Measurements from ENCODE around the gene SERPINB10.

SERPINB10 gene

DNA sequence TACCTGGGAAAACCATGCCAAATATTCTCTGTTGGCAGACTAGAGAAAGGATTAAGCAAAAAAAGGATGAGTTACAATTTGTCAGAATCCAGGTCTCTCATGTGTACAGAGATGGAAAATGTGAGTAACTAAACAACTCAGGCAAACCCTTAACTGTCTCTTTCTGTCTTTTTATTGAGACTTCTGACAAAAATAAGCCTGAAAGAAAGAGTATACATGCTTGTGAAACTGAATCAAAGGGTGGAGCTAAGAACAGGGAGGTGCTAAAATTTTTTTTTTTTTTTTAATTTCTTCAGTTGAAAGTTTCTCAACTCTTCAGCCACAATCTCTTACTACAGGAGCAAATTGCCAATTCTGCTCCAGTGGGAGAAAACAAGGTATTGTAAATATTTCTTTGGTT is at the start of gene SERPINB10:
Gene SERPINB10 (plus strand): TSS at position 295 of the 400 bp plus-strand sequence. CDS start 7,553 bp downstream, outside the sequence.
- no peak for DNase-seq (ENCODE audit: low read depth in 2 of 3, low spot score in 1 of 3)

- no peak for DNase-seq (ENCODE audit: low read depth in 2 of 3, low spot score in 1 of 3)
Observed at GRCh38 chr18:63858456-63858855, 49.3 kb upstream of the SERPINB10 start.

DNA sequence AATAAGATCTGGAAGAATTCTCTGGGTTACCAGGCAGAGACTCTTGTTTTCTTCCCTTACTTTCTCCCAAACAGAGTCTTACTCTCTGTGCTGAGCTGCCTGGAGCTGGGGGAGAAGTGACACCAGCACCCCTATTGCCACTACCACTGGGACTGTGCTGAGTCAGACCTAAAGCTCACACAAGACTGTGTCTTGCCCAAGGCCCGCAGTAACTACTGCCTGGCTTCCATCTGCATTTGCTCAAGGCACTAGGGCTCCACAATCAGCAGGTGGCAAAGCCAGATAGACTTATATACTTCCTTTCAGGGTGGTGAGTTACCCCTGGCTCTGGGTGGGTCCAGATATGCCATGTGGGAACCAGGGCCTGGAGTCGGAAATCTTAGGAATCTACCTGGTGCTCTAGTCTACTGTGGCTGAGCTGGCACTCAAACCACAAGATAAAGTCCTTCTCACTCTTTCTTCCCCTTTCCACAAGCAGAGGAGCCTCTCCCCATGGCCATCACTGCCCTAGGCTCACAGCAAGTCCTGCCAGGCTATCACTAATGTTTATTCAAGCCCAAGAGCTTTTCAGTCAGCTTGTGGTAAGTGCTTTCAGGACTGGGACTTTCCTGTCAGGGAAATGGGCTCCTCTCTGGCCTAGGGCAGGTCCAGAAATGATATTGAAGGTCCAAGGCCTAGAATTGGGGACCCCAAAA is 47.8 kb upstream of the SERPINB10 start:
- DNase-seq (ENCODE audit: low read depth in 2 of 3, low spot score in 1 of 3) = no peak

DNA sequence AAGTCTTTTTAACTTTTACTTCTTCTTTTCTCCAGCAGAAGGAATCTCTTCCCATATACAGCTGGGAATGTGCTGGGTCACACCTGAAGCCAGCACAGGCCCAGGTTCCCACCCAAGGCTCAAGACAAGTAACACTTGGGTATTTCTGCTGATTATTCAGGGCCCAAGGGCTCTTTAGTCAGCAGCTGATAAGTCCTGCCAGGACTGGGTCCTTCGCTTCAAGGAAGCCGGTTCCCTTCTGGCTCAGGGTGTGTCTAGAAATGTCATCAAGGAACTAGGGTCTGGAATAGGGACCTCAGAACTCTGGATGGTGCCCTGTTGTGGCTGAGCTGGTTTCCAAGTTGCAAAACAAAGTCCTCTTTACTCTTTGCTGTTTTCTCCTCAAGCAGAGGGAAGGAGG is 47.2 kb upstream of the SERPINB10 start:
- DNase-seq (ENCODE audit: low read depth in 2 of 3, low spot score in 1 of 3) = no peak

DNA sequence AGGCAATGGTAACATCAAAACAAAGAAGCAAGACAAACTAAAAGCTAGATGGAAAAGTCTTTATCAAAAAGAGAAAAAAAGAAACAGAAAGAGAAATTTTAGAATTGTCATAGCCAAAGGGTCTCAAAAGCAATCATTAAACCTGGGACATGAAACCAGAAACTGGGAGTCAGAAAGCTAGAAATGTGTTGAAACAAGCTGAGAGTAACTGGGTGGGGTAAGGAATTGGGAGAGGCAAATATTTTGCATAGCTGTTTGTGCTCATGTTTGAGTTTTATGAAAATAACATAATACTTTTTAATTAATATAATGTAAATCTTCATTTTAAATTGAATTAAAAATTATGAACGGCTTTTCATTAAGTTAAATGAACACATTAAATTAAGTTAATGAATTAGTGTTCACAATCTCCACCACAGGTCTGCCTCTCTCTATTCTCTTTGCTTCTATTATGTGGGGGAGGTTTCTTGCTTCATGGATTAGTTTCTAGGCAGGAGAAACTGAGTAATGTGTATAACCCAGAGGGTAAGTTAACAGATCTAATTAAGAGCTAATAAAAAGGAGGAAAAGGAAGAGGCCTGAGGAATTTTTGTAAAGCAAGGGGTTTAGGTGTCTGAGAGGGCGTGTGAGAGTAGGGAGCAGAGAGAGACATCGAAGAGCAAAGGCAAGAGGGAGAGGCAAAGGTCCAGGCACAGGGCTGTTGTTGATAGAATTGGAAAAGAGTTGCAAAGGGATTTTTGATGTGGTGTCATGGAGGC is 40.2 kb upstream of the SERPINB10 start:
- no peak for DNase-seq (ENCODE audit: low read depth in 2 of 3, low spot score in 1 of 3)

DNA sequence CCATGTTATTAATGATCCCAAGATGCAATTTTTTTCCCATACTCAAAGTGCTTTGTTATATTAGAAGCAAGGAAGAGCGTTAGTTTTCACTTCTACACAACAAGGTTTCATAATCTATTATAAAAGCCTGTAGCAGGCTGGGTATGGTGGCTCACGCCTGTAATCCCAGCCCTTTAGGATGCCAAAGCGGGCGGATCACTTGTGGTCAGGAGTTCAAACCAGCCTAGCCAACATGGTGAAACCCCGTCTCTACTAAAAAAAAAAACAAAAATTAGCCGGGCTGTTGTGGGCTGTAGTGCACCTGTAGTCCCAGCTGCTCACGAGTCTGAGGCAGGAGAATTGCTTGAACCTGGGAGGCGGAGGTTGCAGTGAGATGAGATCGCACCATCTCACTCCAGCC is 39.2 kb upstream of the SERPINB10 start:
- DNase-seq (ENCODE audit: low read depth in 2 of 3, low spot score in 1 of 3) = no peak

GRCh38 chr18:63869374-63869773 is 38.4 kb upstream of the SERPINB10 start:
- DNase-seq (ENCODE audit: low read depth in 2 of 3, low spot score in 1 of 3) = no peak

GRCh38 chr18:63869851-63870250 is 37.9 kb upstream of the SERPINB10 start:
- no peak for DNase-seq (ENCODE audit: low read depth in 2 of 3, low spot score in 1 of 3)

DNA sequence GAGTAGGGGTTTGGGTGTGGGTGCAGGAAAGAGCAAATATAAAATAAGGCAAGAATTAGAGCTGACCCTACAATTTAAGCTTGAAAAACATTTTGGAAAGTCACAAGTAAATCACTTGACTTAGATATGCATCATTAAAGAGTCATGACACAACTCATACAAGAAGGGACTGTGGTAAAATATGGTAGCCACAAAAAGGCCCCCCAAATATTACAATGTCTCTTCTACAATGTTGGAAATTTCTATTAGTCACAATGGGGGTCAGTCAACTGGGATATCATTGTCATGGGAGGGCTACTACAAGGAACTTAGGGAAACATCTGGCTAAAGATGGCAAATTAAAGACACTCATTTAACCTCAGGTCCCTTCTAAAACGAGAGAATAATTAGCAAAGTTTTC is 35.9 kb upstream of the SERPINB10 start:
- DNase-seq (ENCODE audit: low read depth in 2 of 3, low spot score in 1 of 3) = no peak

DNA sequence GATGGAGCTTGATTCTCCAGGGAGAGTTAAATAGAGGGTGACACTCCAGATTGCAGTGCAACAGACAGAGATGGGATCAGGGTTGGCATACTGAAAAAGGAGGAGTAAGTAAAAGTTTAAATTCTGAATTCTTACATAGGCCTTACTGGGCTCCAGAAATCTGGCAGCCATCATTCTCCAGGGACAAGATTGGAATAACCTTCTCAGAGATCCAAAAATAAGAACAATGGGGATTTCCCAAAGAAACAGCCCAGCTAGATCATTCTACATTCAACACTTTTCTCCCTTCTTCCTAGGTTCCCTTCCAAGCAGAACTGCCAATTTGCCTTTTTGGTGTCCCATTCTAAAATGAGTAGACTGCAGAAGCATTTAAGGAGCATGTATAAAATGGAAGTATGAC is 35.2 kb upstream of the SERPINB10 start:
- no peak for DNase-seq (ENCODE audit: low read depth in 2 of 3, low spot score in 1 of 3)

- DNase-seq (ENCODE audit: low read depth in 2 of 3, low spot score in 1 of 3) = no peak
Observed at GRCh38 chr18:63878343-63878742, 29.4 kb upstream of the SERPINB10 start.

- no peak for DNase-seq (ENCODE audit: low read depth in 2 of 3, low spot score in 1 of 3)
Observed at GRCh38 chr18:63878925-63879324, 28.8 kb upstream of the SERPINB10 start.

GRCh38 chr18:63879709-63880108 is 28.0 kb upstream of the SERPINB10 start:
- DNase-seq (ENCODE audit: low read depth in 2 of 3, low spot score in 1 of 3) = no peak

DNA sequence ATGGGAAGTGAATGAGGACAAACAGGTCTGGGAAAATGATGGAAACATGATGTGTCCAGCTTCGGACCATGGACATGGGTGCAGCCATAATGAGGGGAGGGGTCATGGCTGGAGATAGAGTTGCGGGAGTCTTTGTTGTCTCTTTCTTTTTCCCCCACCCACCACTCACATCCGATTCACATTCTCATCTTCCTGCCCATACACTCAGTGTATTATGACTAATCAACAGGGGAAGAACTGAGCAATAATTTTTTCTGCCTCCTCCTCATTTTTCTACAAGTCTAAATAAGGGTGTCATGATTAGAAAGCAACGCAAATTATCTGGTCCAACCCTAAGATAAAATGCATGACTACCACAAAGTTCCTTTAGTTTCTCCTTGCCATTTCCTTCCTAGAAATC is 25.9 kb upstream of the SERPINB10 start:
- no peak for DNase-seq (ENCODE audit: low read depth in 2 of 3, low spot score in 1 of 3)

DNA sequence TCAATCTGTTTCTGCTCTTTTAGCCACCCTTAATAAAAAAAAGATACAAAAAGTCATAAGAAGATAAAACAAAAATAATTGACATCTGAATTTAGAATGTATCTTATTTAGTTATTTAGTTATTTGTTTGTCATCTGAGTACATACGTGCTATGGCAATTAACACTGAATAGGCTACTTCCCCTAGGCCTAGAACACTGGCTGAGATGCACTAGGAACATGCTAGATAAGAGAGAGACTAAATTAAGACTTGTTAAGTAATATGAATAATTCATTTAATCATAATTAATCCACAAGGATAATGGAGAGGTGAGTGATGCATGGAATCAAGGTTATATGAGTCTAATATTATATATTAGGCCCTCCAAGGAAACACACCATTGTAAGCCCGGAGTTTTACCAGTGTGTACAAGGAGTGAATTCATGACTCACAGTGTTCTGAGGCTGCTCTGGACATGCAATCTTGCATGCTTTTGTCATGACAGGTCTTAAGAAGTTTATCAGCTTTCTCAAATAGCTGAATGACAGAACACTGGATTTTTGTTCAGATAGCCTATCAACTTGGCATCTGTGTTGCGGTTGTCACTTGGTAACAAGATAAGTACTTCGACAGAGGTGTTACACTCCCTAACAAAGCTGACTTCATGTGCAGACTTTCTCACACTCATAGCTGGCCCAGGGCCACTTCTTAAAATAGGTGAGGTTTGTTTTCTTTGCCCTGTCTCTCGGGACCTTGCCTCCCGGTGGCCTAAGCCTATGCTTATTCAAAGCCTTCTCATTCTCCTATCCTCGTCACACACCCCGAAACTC is 25.2 kb upstream of the SERPINB10 start:
- no peak for DNase-seq (ENCODE audit: low read depth in 2 of 3, low spot score in 1 of 3)

GRCh38 chr18:63883617-63884016 is 24.1 kb upstream of the SERPINB10 start:
- no peak for DNase-seq (ENCODE audit: low read depth in 2 of 3, low spot score in 1 of 3)

DNA sequence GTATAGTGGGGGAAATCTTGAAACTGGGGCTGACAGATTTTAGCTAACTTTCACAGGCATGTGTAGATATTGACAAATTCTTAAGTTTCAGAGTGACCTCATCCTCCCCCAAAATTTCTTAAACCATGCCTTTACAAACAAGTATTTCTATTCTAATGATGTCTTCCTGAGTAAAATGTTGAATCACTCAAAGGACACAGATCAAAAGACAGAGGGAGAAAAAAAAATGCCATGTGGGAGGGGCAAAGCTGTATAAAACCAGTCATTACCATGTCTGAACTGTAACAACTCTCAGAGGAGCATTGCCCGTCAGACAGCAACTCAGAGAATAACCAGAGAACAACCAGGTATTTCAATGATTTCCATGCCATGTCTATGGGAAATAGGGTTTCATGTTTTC is 20.3 kb upstream of the SERPINB10 start, which contains the start of gene SERPINB2:
Gene SERPINB2 (plus strand): TSS at position 282 of the 400 bp plus-strand sequence. CDS start 3,740 bp downstream, outside the sequence.
- no peak for DNase-seq (ENCODE audit: low read depth in 2 of 3, low spot score in 1 of 3)

DNA sequence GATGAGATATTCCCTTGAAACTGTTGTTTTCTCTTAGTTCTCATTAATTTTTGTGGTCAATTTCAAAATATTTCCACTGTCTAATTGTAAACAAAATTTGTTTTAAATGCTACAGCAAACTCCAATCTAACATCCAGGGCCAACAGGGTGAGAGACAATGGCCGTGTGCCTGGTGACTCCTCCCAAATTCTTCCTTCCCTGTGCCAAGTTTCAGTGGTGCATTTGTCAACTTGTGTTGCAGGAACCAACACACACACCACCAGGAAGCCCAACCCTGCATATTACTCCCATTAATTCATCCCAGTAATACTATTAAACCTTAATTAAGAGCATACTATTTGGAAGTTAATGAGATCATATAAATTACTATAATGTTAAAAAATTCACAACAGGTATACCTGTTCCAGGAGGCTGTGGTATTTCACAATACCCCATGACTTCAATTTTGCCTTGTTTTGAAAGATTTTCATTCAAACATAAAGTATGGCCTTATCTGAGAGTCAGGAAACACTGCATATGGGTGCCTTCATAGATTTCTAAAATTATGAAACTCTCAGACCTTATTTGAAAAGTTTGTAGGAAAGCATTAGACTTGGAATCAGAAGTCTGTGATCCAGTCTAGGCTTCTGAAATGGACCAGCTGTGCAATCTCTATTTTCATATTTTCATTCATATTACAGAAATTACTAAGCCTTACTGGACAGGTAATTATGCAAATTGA is 19.1 kb upstream of the SERPINB10 start:
- no peak for DNase-seq (ENCODE audit: low read depth in 2 of 3, low spot score in 1 of 3)

GRCh38 chr18:63889626-63890025 is 18.1 kb upstream of the SERPINB10 start:
- DNase-seq (ENCODE audit: low read depth in 2 of 3, low spot score in 1 of 3) = no peak

DNA sequence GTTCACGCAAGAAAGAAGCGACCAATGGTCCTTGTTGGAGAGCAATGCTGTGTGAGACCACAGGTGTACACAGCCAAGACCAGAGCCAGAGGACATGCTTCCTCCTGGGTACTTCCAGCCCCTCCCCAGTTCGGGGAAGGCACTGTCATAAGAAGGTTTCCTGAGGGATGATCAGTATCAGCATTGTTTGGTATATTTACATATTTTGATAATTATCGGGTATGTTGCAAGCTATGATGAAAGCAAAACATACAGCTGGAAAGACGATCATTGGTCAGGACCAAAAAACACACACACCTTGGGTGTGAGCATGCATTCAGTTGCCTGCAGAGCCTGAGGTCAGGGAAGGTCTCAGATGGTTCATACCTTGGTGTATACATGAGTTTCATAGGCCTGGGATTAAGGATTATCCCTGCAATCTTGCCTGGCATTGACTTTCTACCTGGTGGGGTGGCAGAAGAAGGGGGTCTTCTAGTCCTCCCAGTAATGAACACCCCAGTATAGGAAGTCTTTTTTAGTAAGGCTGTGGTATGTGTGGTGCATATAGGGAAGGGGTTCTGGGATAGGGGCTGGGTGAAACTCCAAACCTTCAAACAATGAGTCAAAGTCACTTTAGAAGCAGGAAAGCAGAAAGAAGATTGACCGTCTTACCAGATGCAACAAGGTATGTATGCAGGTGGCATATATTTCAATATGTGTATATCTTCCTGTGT is 17.4 kb upstream of the SERPINB10 start:
- DNase-seq (ENCODE audit: low read depth in 2 of 3, low spot score in 1 of 3) = no peak

DNA sequence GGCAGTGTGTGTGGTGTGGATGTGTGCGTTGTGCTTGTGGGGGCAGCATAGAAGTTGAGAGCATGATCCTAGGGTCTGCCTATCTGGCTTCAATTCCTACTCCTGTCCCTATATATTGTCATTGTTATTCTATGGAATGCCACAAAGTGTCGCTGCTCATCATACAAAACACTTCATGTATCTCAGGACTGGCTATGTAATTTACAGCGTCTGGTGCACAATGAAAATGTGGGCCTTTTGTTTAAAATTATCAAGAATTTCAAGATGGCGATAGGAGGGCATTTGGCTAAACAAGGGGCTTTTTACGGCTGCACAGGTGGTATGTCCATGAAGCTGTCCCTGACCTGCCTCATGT is 16.8 kb upstream of the SERPINB10 start:
- no peak for DNase-seq (ENCODE audit: low read depth in 2 of 3, low spot score in 1 of 3)
